ENCODE measurements around the gene C1orf159.

GRCh38 chr1:1053682-1054081, 62.2 kb downstream of the C1orf159 start:
- TF ChIP-seq CTCF (IDR thresholded peaks at IDR 0.05) (no peak), POLR2A (IDR thresholded peaks at IDR 0.05) (no peak)
